ENCODE results near the gene TMEM174.

The TMEM174 gene

GRCh38 chr5:73186976-73187375 lies 14.0 kb downstream of the TMEM174 start:
- TF ChIP-seq TEAD4 (IDR thresholded peaks at IDR 0.05) (no peak), TAF1 (IDR thresholded peaks at IDR 0.05; ENCODE audit: low read depth) (no peak), EGR1 (IDR thresholded peaks at IDR 0.05) (no peak), TCF12 (IDR thresholded peaks at IDR 0.05; ENCODE audit: low read depth) (no peak), ZBTB7A (IDR thresholded peaks at IDR 0.05; ENCODE audit: low read depth) (no peak)

GRCh38 chr5:73188764-73189531 lies 16.0 kb downstream of the TMEM174 start:
- TF ChIP-seq RAD21 (IDR thresholded peaks at IDR 0.05; ENCODE audit: low read depth) (no peak), FOXM1 (IDR thresholded peaks at IDR 0.05; ENCODE audit: borderline replicate concordance, low read depth) (no peak), REST (IDR thresholded peaks at IDR 0.05; ENCODE audit: low read depth) (no peak), CREB1 (IDR thresholded peaks at IDR 0.05; ENCODE audit: low read depth) (no peak), ZBTB7A (IDR thresholded peaks at IDR 0.05; ENCODE audit: low read depth) (no peak), MAX (IDR thresholded peaks at IDR 0.05) (no peak), EGR1 (IDR thresholded peaks at IDR 0.05) (no peak), EP300 (IDR thresholded peaks at IDR 0.05; ENCODE audit: borderline replicate concordance) (no peak), USF1 (IDR thresholded peaks at IDR 0.05) (no peak)

GRCh38 chr5:73189871-73190376 lies 16.9 kb downstream of the TMEM174 start:
- TF ChIP-seq CEBPB (IDR thresholded peaks at IDR 0.05) (0 out of 2 replicates have a peak, but pooled peaks have one; percentile 20), TEAD4 (IDR thresholded peaks at IDR 0.05) (no peak)

- TF ChIP-seq REST (IDR thresholded peaks at IDR 0.05; ENCODE audit: low read depth) = no peak
- TF ChIP-seq TCF12 (IDR thresholded peaks at IDR 0.05; ENCODE audit: low read depth) = no peak
- no peak for TF ChIP-seq MAX (IDR thresholded peaks at IDR 0.05)
- no peak for TF ChIP-seq FOXM1 (IDR thresholded peaks at IDR 0.05; ENCODE audit: borderline replicate concordance, low read depth)
- no peak for TF ChIP-seq USF1 (IDR thresholded peaks at IDR 0.05)
- no peak for TF ChIP-seq TAF1 (IDR thresholded peaks at IDR 0.05; ENCODE audit: low read depth)
- no peak for TF ChIP-seq YY1 (IDR thresholded peaks at IDR 0.05; ENCODE audit: low read depth)
- TF ChIP-seq TEAD4 (IDR thresholded peaks at IDR 0.05) = no peak
- TF ChIP-seq ZBTB7A (IDR thresholded peaks at IDR 0.05; ENCODE audit: low read depth) = no peak
- no peak for TF ChIP-seq NFIC (IDR thresholded peaks at IDR 0.05)
- no peak for TF ChIP-seq EP300 (IDR thresholded peaks at IDR 0.05; ENCODE audit: borderline replicate concordance)
- TF ChIP-seq EGR1 (IDR thresholded peaks at IDR 0.05) = no peak
- TF ChIP-seq CEBPB (IDR thresholded peaks at IDR 0.05) = no peak
- TF ChIP-seq CREB1 (IDR thresholded peaks at IDR 0.05; ENCODE audit: low read depth) = no peak
- TF ChIP-seq RAD21 (IDR thresholded peaks at IDR 0.05; ENCODE audit: low read depth) = no peak
Measured at GRCh38 chr5:73192370-73192769, 19.4 kb downstream of the TMEM174 start.

- TF ChIP-seq USF1 (IDR thresholded peaks at IDR 0.05) (no peak), TCF12 (IDR thresholded peaks at IDR 0.05; ENCODE audit: low read depth) (no peak), NFIC (IDR thresholded peaks at IDR 0.05) (no peak)
Measured at GRCh38 chr5:73193592-73193991, 20.6 kb downstream of the TMEM174 start.

GRCh38 chr5:73196201-73196600 lies 23.2 kb downstream of the TMEM174 start:
- TF ChIP-seq EGR1 (IDR thresholded peaks at IDR 0.05) (no peak), MAX (IDR thresholded peaks at IDR 0.05) (no peak), RAD21 (IDR thresholded peaks at IDR 0.05; ENCODE audit: low read depth) (no peak), TEAD4 (IDR thresholded peaks at IDR 0.05) (no peak), NFIC (IDR thresholded peaks at IDR 0.05) (no peak), TCF12 (IDR thresholded peaks at IDR 0.05; ENCODE audit: low read depth) (no peak), CEBPB (IDR thresholded peaks at IDR 0.05) (no peak), REST (IDR thresholded peaks at IDR 0.05; ENCODE audit: low read depth) (no peak), USF1 (IDR thresholded peaks at IDR 0.05) (no peak), EP300 (IDR thresholded peaks at IDR 0.05; ENCODE audit: borderline replicate concordance) (no peak), ZBTB7A (IDR thresholded peaks at IDR 0.05; ENCODE audit: low read depth) (no peak), TAF1 (IDR thresholded peaks at IDR 0.05; ENCODE audit: low read depth) (no peak), CREB1 (IDR thresholded peaks at IDR 0.05; ENCODE audit: low read depth) (no peak), YY1 (IDR thresholded peaks at IDR 0.05; ENCODE audit: low read depth) (no peak), FOXM1 (IDR thresholded peaks at IDR 0.05; ENCODE audit: borderline replicate concordance, low read depth) (no peak)

All from Ishikawa (cell line).